Duodenal mucosa (tissue), 2 donors: ENCODE results near the gene KSR2.

Experiments used
- H3K27ac ChIP-seq: one replicate; pipeline ENCODE4 v1.7.0; 2013; ENCODE audit warnings: low read depth, low read length
- H3K27me3 ChIP-seq, 2 donors: one replicate each; pipeline ENCODE4 v1.7.0; 2013; ENCODE audit warnings: low read length in 2 of 2, control low read depth in 1 of 2; ENCODE audit not compliant: insufficient read depth in 2 of 2, control insufficient read depth in 1 of 2
- H3K36me3 ChIP-seq, 2 donors: one replicate each; pipeline ENCODE4 v1.7.0; 2013; ENCODE audit warnings: low read length in 2 of 2, control low read depth in 1 of 2; ENCODE audit not compliant: insufficient read depth in 2 of 2, control insufficient read depth in 1 of 2
- H3K4me1 ChIP-seq, 2 donors: one replicate each; pipeline ENCODE4 v1.7.0; 2013; ENCODE audit warnings: low read length in 2 of 2, control low read depth in 1 of 2; ENCODE audit not compliant: insufficient read depth in 2 of 2, control insufficient read depth in 1 of 2
- H3K4me3 ChIP-seq, 2 donors: one replicate each; pipeline ENCODE4 v1.7.0; 2013; ENCODE audit warnings: low read length in 2 of 2, low read depth in 1 of 2
- H3K9ac ChIP-seq, 2 donors: one replicate each; pipeline ENCODE4 v1.7.0; 2013; ENCODE audit warnings: low read length in 2 of 2, low read depth in 1 of 2
- H3K9me3 ChIP-seq, 2 donors: one replicate each; pipeline ENCODE4 v1.7.0; 2013; ENCODE audit warnings: low read length in 2 of 2, control low read depth in 1 of 2; ENCODE audit not compliant: control insufficient read depth in 1 of 2

The KSR2 gene

DNA sequence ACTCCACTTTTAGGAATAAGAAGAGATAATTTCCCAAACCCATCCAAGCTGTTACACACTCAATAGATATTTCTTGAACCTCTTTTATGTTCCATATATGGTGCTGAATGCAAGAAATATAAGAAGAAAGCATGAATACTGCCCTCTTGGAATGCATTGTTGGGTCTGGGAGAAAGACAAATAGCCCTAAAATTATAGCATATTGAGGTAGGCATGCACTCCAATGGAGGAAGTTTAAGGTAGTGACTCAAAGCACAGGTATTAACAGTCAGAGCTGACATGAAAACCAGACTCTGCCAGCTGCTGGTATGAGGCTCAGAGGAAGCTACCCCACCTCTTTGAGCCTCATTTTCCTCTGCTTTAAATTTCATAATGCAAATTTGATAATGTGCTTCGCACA, 346.0 kb downstream of the KSR2 start:
- no peak overlapping the region for H3K9ac ChIP-seq
- no peaks in the 10 kb centered on the region for H3K36me3 ChIP-seq
- no peaks in the 10 kb centered on the region for H3K9me3 ChIP-seq
- H3K4me1 ChIP-seq, result no peaks in the 10 kb centered on the region
- no peak overlapping the region for H3K4me3 ChIP-seq
- H3K27ac ChIP-seq, result no peak overlapping the region
- H3K27me3 ChIP-seq, result no peaks in the 10 kb centered on the region

DNA sequence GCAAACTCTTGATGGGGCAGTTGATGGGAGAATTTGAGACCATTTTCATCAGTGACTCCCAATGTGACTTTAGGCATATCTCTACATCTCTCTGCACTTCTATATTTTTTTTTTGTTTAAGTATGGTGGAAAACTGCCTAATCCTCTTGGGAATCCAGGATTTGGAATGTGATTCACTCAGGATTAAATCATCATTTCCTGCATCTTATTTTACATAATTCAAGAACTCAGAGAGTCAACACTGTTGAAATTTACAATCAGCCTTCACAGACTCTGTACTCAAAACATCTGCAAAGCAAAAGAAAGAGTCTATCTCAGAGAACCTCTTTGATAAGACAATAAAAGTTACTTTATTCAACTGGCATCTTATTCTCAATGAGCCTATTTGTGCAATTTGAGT, 346.7 kb downstream of the KSR2 start:
- no peaks in the 10 kb centered on the region for H3K27me3 ChIP-seq
- H3K4me1 ChIP-seq, result no peaks in the 10 kb centered on the region
- no peaks in the 10 kb centered on the region for H3K36me3 ChIP-seq
- no peak overlapping the region for H3K9ac ChIP-seq
- no peaks in the 10 kb centered on the region for H3K9me3 ChIP-seq
- H3K27ac ChIP-seq, result no peak overlapping the region
- no peak overlapping the region for H3K4me3 ChIP-seq

DNA sequence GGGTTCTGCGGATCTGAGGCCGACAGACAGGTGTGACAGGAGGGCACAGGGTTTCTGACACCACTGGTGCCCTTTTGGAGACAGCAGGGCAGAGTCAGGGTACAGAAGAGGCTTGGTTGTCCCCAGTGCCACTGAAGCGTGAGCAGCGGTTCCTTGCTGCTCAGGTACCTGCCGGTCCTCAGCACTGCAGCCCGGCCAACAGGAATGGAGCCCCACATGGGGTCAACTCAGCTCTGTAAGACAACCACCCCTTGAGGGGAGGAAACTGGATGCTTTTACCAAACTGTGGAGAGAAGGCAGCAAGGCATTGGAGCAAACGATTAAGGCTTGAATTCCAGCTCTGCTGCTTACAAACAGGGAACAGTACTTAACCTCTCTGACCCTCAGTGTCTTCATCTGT, 361.0 kb downstream of the KSR2 start:
- H3K9me3 ChIP-seq, result no peaks in the 10 kb centered on the region
- no peaks in the 10 kb centered on the region for H3K4me1 ChIP-seq
- H3K27ac ChIP-seq, result no peak overlapping the region
- peaks cover 0 to 3% of the 10 kb centered on the region in 2 donors for H3K27me3 ChIP-seq
- H3K4me3 ChIP-seq, result no peak overlapping the region
- no peaks in the 10 kb centered on the region for H3K36me3 ChIP-seq
- H3K9ac ChIP-seq, result no peak overlapping the region

DNA sequence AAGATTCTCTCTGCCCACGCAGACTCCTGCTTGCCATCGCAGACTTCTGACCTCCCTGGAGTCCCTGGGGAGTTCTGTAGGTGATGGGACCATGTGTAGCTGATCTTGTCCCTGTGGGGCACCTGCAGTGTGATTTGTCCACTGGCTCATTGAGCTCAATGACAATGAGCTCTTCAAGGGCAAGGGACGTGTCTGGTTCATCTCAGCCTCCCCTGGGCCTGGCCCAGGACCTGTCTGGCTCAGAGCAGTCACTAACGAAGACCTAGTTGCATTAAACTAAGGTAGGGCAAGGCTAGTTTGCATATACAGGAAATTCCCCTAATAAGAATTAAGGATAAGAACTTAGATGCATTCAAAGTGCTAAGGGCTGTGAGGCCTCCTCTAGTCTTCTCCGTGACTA, 361.8 kb downstream of the KSR2 start:
- Histone ChIP-seq H3K27ac (no peak overlapping the region), H3K4me1 (no peaks in the 10 kb centered on the region), H3K27me3 (peaks cover 0 to 3% of the 10 kb centered on the region in 2 donors), H3K4me3 (no peak overlapping the region), H3K9ac (no peak overlapping the region), H3K36me3 (no peaks in the 10 kb centered on the region), H3K9me3 (no peaks in the 10 kb centered on the region)

DNA sequence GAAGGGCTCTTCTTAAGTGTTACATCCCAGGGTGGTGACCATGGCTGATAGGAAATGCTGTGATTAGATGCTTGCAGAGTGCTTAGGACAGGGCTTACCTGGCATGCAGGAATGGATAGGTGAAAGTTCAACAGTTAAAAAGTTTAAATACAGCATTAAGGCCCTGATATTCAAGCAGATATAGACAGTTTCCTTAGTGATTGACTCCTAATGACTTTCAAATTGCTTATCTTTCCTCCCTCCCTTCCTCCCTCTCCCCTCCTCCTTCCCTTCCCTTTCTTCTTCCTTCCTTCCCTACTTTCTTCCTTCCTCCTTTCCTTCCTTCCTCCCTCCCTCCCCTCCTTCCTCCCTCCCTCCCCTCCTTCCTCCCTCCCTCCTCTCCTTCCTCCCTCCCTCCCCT, 362.8 kb downstream of the KSR2 start:
- no peaks in the 10 kb centered on the region for H3K4me1 ChIP-seq
- H3K9me3 ChIP-seq, result no peaks in the 10 kb centered on the region
- no peaks in the 10 kb centered on the region for H3K36me3 ChIP-seq
- H3K9ac ChIP-seq, result no peak overlapping the region
- H3K27me3 ChIP-seq, result peaks cover 0 to 3% of the 10 kb centered on the region in 2 donors
- no peak overlapping the region for H3K4me3 ChIP-seq
- H3K27ac ChIP-seq, result no peak overlapping the region

DNA sequence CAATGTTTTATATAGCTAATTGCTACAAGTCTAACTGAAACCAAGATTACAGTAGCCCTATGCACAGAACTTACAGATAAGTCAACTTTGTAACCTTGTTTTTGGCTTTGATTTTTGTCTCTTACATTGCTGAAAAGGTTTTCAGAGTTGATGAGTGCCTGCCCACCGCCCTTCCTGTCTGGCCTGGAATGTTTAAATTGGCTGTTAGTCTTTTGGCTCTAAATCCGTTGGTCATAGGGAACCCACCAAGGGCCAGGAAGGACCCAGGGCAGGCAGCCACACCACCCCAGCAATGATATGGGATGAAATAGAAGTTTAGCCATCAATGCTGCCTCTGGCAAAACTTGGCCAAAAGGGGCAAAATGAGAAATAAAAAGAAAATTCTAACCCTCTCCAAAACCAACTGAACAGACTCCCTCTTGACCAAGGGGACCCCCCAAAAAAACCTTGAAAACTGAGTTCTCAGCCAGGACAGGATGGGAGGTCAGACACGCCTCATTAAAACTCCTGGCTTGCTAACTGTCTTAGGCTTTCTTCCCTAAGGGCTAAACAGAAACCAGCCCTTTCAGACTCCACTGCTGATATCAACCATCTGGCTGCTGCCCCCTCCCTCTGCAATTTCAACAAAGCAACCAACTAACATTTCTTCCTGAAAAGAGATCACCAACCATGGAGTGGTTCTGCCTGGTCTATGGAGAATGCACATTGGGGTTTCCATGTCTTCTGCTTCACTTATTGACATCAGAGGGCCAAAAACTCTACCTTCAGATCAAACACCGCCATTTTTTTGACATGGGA, 365.3 kb downstream of the KSR2 start:
- no peaks in the 10 kb centered on the region for H3K4me1 ChIP-seq
- H3K27ac ChIP-seq, result no peak overlapping the region
- no peaks in the 10 kb centered on the region for H3K36me3 ChIP-seq
- H3K27me3 ChIP-seq, result peaks cover 0 to 3% of the 10 kb centered on the region in 2 donors
- no peak overlapping the region for H3K4me3 ChIP-seq
- H3K9ac ChIP-seq, result no peak overlapping the region
- no peaks in the 10 kb centered on the region for H3K9me3 ChIP-seq

DNA sequence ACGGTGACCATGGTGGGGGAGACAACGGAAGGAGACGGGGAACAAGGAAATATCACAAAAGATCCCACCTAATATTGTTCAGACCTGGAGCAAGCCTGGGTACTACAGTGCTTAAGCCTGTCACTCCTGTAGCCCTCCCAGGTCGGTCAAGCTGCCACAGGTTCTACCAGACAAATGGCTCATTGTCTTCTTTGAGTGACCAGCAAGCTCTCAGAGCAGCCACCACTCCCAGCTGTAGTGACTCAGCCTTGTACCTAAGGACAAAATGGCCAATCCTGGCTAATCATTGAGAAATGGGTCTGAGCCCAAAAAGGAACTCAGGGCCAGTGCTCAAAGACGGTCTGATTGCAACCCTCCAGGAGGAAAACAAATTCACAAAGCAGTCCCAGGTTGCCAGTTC, 368.9 kb downstream of the KSR2 start:
- Histone ChIP-seq H3K9me3 (no peaks in the 10 kb centered on the region), H3K27ac (no peak overlapping the region), H3K9ac (no peak overlapping the region), H3K4me1 (no peaks in the 10 kb centered on the region), H3K36me3 (no peaks in the 10 kb centered on the region), H3K27me3 (no peaks in the 10 kb centered on the region), H3K4me3 (no peak overlapping the region)

DNA sequence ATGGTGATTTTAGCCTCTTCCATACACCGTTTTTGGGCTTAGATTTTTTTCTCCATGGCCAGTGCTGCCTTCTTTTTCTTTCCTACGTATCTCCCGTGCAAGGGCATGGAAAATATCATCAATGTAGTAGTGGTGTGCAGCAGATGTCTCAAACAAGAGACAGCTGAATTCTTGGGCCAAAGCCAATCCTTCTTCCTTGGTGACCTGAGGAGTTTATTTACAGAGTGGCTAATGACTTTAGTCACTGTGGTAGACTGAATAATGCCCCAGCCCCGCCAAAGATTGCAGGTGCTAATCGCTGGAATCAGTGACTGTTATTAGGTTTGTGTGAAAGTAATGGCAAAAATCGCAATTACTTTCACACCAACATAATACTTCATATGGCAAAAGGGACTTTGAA, 371.8 kb downstream of the KSR2 start:
- Histone ChIP-seq H3K9ac (no peak overlapping the region), H3K4me1 (no peaks in the 10 kb centered on the region), H3K27me3 (peaks cover 0 to 8% of the 10 kb centered on the region in 2 donors), H3K9me3 (no peaks in the 10 kb centered on the region), H3K27ac (no peak overlapping the region), H3K36me3 (no peaks in the 10 kb centered on the region), H3K4me3 (no peak overlapping the region)

DNA sequence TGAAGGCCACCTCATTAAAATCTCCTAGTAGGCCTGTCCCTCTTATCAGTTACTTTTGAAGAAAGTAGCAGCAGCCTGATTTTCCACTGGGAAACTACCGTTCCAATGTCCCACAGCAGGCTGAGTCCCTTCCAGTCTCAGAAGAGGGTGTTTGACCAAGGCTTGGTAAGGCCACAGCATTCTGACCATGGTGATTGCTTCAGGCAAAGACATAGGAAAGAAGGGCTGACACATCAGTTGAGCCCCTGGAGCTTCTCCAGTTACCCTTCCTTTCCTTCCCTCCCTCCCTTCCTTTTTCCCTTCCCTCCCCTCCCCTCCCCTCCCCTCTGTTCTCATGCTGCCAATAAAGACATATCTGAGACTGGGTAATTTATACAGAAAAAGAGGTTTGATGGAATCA, 373.0 kb downstream of the KSR2 start:
- no peak overlapping the region for H3K4me3 ChIP-seq
- H3K27me3 ChIP-seq, result peaks cover 0 to 8% of the 10 kb centered on the region in 2 donors
- no peaks in the 10 kb centered on the region for H3K36me3 ChIP-seq
- no peaks in the 10 kb centered on the region for H3K4me1 ChIP-seq
- H3K9me3 ChIP-seq, result no peaks in the 10 kb centered on the region
- H3K9ac ChIP-seq, result no peak overlapping the region
- no peak overlapping the region for H3K27ac ChIP-seq

DNA sequence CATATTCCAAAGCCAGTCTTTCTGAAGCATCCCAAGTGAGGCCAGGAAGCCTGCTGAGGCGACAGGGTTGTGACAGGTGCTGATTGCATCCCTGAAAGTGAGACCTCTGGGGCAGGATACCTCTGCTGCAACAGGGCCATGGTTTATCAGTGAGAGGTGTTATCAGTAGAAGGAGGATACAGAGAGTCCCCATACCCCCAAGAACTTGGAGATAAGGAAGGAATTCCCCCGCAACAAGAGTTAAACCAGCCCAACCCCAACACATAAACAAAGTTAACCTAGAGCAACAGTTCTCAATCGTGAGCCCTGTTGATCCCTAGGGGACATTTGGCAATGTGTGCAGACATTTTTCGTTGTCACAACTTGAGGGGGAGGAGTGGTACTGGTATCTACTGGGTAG, 374.3 kb downstream of the KSR2 start:
- no peak overlapping the region for H3K9ac ChIP-seq
- H3K27ac ChIP-seq, result no peak overlapping the region
- peaks cover 0 to 8% of the 10 kb centered on the region in 2 donors for H3K27me3 ChIP-seq
- no peak overlapping the region for H3K4me3 ChIP-seq
- no peaks in the 10 kb centered on the region for H3K4me1 ChIP-seq
- no peaks in the 10 kb centered on the region for H3K36me3 ChIP-seq
- H3K9me3 ChIP-seq, result peaks cover 0 to 2% of the 10 kb centered on the region in 2 donors
